ENCODE measurements around the gene LIN37. TPM values are rescaled to one million over a fixed set of nuclear protein-coding genes. Genes with fewer than 3 reads are reported as not detected.

Gene LIN37
- total RNA-seq, 1 donor = 13.8 TPM

DNA sequence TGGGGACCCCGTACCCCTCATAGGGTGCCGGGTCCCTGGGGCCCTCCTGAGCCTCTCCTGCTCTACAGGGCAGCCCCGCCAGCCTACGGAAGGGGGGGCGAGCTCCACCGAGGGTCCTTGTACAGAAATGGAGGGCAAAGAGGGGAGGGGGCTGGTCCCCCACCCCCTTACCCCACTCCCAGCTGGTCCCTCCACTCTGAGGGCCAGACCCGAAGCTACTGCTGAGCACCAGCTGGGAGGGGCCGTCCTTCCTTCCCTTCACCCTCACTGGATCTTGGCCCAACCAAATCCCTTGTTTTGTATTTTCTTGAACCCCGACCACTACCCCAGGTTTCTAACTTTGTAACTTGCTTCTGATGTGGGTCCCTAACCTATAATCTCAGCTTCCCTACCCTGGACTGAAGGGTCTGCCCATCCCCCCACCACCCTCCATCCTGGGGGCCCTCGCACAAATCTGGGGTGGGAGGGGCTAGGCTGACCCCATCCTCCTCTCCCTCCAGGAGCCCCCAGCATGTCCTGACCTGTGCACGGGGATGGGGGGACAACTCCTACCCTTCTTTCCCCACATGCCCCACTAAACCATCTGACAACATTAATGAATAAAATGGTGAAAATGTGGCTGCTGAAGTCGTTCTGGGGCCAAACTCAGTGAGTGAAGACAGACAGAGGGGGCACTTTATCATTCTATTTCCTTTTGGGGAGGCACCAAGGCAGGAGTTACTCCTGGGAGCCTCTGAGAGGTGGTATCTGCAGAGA lies 40.0 kb downstream of the LIN37 start:
- H3K4me3 ChIP-seq (ENCODE audit: low read depth, low read length) = no peak overlapping the region
- DNase-seq (ENCODE audit: low read depth) = no peak
- TF ChIP-seq, protein P1, sequence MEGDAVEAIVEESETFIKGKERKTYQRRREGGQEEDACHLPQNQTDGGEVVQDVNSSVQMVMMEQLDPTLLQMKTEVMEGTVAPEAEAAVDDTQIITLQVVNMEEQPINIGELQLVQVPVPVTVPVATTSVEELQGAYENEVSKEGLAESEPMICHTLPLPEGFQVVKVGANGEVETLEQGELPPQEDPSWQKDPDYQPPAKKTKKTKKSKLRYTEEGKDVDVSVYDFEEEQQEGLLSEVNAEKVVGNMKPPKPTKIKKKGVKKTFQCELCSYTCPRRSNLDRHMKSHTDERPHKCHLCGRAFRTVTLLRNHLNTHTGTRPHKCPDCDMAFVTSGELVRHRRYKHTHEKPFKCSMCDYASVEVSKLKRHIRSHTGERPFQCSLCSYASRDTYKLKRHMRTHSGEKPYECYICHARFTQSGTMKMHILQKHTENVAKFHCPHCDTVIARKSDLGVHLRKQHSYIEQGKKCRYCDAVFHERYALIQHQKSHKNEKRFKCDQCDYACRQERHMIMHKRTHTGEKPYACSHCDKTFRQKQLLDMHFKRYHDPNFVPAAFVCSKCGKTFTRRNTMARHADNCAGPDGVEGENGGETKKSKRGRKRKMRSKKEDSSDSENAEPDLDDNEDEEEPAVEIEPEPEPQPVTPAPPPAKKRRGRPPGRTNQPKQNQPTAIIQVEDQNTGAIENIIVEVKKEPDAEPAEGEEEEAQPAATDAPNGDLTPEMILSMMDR (IDR thresholded peaks at IDR 0.05; ENCODE audit: insufficient read depth, low read depth, low read length) = no peak

DNA sequence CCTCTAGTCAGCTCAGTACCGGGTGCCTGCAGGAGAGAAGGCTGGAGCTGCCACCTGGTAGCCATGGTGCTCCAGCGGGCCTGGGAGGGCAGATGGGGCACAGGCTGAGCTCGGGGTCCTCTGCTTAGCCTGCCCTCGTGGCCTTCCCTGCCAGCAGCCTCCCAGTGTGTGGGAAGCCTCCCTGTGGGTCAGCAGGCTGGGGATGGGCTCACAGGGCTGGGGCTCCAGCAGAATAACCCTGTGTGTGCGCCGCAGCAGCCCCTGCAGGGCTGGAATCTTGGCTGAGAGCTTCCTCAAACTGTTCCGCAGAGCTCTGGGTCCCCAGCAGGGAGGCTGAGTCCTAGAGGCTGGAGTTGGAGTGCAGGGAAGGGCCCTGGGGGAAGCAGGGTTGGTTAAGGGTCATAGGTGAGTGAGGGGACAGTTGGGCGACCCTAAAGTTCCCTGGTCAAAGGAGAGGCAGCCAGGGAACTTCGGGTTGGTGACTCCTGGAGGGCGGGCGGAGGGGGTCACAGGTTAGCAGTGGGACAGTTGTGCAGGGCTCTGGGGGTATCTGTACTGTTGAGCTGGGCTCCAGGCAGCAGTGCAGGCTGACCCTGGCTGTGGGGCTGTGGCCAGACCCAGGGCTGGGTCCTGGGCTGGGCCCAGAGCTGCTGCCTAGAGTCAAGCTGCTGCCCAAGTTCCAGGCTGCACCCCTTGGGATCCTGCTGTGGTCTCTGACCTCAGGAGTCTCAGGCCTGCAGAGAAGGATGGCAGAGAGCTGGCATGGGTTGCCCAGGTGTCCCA lies 41.0 kb downstream of the LIN37 start:
- no peak overlapping the region for H3K4me3 ChIP-seq (ENCODE audit: low read depth, low read length)
- DNase-seq (ENCODE audit: low read depth) = no peak
- TF ChIP-seq, protein P1 (IDR thresholded peaks at IDR 0.05; ENCODE audit: insufficient read depth, low read depth, low read length) = no peak

DNA sequence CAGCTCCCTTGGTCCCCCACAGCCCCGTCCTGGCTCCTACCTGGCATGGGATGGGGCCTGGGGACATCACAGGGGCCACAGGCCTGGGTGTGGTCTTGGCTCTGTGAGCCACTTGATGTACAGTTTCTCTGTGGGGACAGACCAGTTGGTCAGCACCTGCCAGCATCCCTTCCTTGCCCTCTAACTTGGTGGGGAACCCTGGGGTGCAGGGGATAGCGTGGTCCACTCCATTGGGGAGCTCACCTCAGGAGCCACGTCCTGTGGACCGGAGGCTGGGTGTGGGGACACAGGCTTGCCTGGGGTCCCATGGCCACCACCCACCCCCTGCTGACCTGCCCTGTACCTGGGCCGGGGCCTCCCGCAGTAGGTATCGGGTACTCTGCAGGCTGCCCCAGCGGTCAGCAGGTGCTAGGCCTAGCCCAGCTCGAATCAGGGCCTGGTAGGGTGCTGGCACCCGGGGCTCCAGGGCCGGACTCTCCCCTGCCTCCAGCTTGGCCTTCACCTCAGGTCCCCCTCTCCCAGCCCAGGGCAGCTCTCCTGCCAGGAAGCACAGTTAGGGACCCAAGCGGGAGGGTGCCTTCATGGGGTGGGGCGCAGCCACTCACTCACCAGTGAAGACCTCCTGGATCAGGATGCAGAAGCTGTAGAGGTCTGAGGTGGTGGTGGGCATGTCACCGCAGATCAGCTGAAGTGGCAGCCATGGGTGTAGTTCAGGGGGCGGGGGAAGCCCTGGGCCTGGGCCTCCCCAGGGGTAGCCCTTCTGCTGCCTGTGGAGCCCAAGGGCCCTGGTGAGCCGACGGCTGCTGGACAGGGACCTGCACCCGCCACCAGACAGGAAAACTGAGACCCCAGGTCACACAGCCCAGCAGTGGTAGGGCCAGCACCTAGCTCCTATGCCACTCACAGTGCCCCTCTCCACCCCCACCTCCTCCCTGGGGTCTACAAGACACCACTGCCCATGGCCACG lies 41.9 kb downstream of the LIN37 start:
- DNase-seq (ENCODE audit: low read depth) = no peak
- TF ChIP-seq, protein P1 (IDR thresholded peaks at IDR 0.05; ENCODE audit: insufficient read depth, low read depth, low read length) = no peak
- H3K4me3 ChIP-seq (ENCODE audit: low read depth, low read length) = no peak overlapping the region

DNA sequence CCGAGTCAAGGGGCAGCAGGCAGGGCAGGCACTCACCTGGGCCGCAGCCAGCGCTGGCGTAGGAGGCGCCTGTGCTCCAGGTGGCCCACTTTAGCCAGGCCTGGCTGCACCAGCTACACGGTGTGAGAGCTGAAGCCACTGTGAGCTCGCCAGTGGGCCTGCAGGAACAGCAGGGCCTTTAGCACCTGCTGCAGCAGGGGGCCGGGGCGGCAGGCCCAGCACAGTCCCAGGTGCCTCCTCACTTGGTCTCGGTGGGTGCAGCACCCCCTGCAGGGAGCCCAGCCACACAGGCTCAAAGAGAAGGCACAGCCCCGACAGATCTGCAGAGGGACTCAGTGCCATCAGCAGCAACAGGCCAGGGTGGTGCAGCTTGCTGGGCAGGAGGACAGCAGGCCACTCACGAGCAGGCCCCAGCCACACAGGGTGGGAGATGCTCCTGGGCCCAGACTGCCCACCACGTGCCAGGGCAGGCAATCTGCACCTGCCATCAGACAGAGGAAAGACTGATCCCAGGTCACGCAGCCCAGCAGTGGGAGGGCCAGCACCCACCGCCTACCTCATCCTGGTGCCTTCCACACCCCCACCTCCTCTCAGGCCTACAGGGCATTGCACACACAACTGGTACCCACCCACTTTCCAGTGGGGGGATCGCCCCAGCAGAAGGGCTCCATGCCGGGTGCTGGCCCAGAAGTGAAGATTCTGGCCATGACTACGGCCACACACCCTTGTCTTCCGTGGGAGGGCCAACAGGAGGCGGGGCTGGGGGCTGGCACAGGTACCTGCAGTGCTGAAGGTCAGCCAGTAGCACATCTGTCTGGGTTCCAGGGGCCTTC lies 42.8 kb downstream of the LIN37 start:
- no peak for DNase-seq (ENCODE audit: low read depth)
- TF ChIP-seq, protein P1 (IDR thresholded peaks at IDR 0.05; ENCODE audit: insufficient read depth, low read depth, low read length) = no peak

DNA sequence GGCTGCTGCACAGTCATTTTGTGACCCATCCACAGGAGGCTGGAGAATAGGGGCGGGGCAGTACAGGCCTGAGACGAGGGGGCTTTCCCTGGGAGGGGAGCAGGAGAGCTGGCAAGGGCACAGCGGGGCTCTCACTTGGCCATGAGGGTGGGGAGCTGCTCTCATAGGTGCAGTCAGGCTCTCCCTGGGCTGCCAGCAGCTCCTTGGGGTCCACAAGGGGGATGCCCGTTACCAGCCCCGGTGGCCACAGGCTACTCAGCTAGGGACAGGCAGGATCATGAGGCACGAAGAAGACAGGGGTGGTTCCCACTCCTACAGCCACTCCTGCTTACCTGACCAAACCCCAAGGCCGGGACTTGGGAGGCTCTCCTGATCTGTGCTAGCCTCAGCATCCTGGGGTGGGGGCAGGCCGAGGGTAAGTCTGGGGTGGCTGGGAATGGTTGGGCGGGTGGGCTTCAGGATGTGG lies 43.5 kb downstream of the LIN37 start:
- H3K4me3 ChIP-seq (ENCODE audit: low read depth, low read length) = no peak overlapping the region
- TF ChIP-seq, protein P1 (IDR thresholded peaks at IDR 0.05; ENCODE audit: insufficient read depth, low read depth, low read length) = no peak
- no peak for DNase-seq (ENCODE audit: low read depth)

More for the DNA sequence above, 42.8 kb downstream of the LIN37 start:
- H3K4me3 ChIP-seq (ENCODE audit: low read depth, low read length) = no peak overlapping the region
